Muscle of leg (tissue), 11 donors: ENCODE results near the gene GPC6. TPM values are rescaled to one million over a fixed set of nuclear protein-coding genes. Genes with fewer than 3 reads are reported as not detected.
A peak's percentile ranks its signal among the peaks of the same experiment; 100 is the strongest.

Source experiments
- DNase-seq: peaks from one replicate; pipeline ENCODE4 v3.0.0; 2013
- H3K27ac ChIP-seq: one replicate; pipeline ENCODE4 v1.5.1; 2013; ENCODE audit warnings: mild to moderate bottlenecking, low read length, control low read depth
- H3K27me3 ChIP-seq: one replicate; pipeline ENCODE4 v1.6.1; 2013; ENCODE audit warnings: low read length; ENCODE audit not compliant: control insufficient read depth, insufficient read depth
- H3K36me3 ChIP-seq: one replicate; pipeline ENCODE4 v1.6.1; 2013; ENCODE audit warnings: low read length; ENCODE audit not compliant: control insufficient read depth, insufficient read depth
- H3K4me1 ChIP-seq: one replicate; pipeline ENCODE4 v1.6.1; 2013; ENCODE audit warnings: low read length; ENCODE audit not compliant: control insufficient read depth, insufficient read depth
- H3K4me3 ChIP-seq: one replicate; pipeline ENCODE4 v1.5.1; 2013; ENCODE audit warnings: low read length, control low read depth
- H3K9me3 ChIP-seq: replicated peaks from 2 replicates; pipeline ENCODE4 v1.6.1; 2013; ENCODE audit warnings: low read depth, low read length; ENCODE audit not compliant: control insufficient read depth
- WGBS: methylation state at CpG from one replicate; pipeline ENCODE4 v1.1.5; 2013; ENCODE audit warnings: missing lambda C conversion rate; ENCODE audit not compliant: insufficient coverage; 5-methylcytosine and 5-hydroxymethylcytosine counted together
- polyA plus RNA-seq, 8 donors: library from polyadenylated mRNA; unstranded; fragments of 120-200 nt; gene quantifications; one replicate each; pipeline versions ENCODE4 v1.2.1 to v1.2.3, GENCODE V29; 2013; ENCODE audit warnings: inconsistent platforms in 1 of 8, low replicate concordance in 1 of 8; ENCODE audit not compliant: insufficient read length in 8 of 8, insufficient read depth in 1 of 8
- total RNA-seq: library from RNA; stranded (reverse); fragments of 120-200 nt; gene quantifications from one replicate; pipeline ENCODE4 v1.2.4, GENCODE V29; 2013

Gene GPC6
- total and polyA plus RNA-seq, 9 donors, result 5.6 to 20.0 (median 9.9) TPM

GRCh38 chr13:94251831-94252608, 1025.4 kb downstream of the GPC6 start:
- no peaks in the 10 kb centered on the region for H3K9me3 ChIP-seq
- WGBS, result 32% methylated on average over 2 of the region's 9 CpGs

GRCh38 chr13:94254737-94255136, 1028.1 kb downstream of the GPC6 start:
- no peak overlapping the region for H3K4me3 ChIP-seq
- peaks cover 3% of the 10 kb centered on the region for H3K4me1 ChIP-seq
- no peak for DNase-seq
- no peaks in the 10 kb centered on the region for H3K36me3 ChIP-seq
- no peaks in the 10 kb centered on the region for H3K9me3 ChIP-seq
- no peak overlapping the region for H3K27ac ChIP-seq
- H3K27me3 ChIP-seq, result no peaks in the 10 kb centered on the region

More at GRCh38 chr13:94251831-94252608, 1025.4 kb downstream of the GPC6 start:
- Histone ChIP-seq H3K4me3 (no peak overlapping the region), H3K36me3 (no peaks in the 10 kb centered on the region), H3K27ac (no peak overlapping the region), H3K4me1 (peaks cover 3% of the 10 kb centered on the region), H3K27me3 (no peaks in the 10 kb centered on the region)
- DNase-seq, result peak; percentile 82

DNA sequence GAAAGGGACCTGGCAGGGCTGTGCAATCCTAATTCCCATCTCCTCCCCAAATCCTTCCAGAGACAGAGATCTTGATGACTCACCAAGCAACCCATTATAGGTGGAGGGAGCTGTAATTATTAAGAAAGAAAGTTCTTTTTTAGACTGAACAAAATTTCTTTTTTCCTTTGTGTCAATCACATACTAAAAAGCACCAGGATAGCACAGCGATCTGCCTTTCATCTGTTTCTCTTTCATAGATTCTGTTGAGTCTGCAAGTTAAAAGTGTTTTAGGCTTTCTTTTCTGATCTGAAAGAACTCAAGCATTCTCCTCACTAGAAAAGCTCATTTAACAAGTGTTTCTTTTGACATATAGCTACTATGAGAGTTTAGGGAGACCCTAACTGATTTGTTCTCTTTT, 1030.1 kb downstream of the GPC6 start:
- no CpG with 5 or more reads among the region's 1 CpG for WGBS
- no peak for DNase-seq

DNA sequence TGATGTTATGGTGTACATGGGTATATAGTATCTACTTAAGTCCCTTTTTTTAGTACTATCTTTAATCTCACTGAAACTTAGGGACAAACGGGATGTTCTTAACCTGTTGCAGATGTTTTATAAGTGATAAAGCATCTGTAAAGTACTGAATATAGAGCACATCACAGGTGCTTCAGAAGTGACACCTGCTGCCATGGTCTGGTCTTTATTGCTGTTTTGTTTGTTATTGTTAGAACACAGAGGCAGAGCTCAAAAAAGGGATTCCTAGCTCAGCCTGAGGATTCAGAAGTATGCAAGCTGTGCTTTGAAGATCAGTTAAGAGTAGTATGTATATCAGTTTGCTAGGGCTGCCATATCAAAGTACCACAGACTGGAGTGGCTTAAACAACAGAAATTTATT, 1033.4 kb downstream of the GPC6 start:
- Histone ChIP-seq H3K36me3 (no peaks in the 10 kb centered on the region), H3K27ac (no peak overlapping the region), H3K4me3 (no peak overlapping the region), H3K27me3 (no peaks in the 10 kb centered on the region), H3K4me1 (no peaks in the 10 kb centered on the region), H3K9me3 (no peaks in the 10 kb centered on the region)
- no peak for DNase-seq
- no CpG with 5 or more reads among the region's 1 CpG for WGBS

More for the DNA sequence above, 1030.1 kb downstream of the GPC6 start:
- no peak overlapping the region for H3K27ac ChIP-seq
- no peaks in the 10 kb centered on the region for H3K27me3 ChIP-seq
- H3K4me3 ChIP-seq, result no peak overlapping the region
- peaks cover 3% of the 10 kb centered on the region for H3K4me1 ChIP-seq
- no peaks in the 10 kb centered on the region for H3K36me3 ChIP-seq
- no peaks in the 10 kb centered on the region for H3K9me3 ChIP-seq

- Histone ChIP-seq H3K36me3 (no peaks in the 10 kb centered on the region), H3K27ac (no peak overlapping the region), H3K27me3 (no peaks in the 10 kb centered on the region), H3K9me3 (no peaks in the 10 kb centered on the region), H3K4me3 (no peak overlapping the region), H3K4me1 (no peaks in the 10 kb centered on the region)
- DNase-seq, result no peak
- 67% methylated on average over 1 of the region's 3 CpGs for WGBS
These were observed 1034.6 kb downstream of the GPC6 start for GRCh38 chr13:94261163-94261562.

DNA sequence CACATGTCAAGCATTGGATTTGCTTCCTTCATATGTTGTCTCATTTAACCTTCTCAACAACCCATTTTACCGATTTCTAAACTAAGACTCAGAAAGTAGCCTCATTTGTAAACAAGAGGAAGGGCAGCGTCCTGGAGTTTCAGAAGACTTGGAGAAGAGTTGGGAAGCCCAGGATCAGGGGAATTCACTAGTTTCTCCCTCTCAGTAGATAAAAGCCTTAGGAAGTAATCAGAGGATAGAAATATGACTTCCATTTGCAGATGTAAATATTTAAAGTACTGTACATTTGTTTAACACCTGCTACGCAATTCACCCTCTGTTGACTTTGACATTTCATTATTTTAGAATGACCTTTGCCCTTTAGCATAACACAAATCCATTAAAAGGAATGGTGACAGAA, 1036.4 kb downstream of the GPC6 start:
- no peak for DNase-seq
- no peaks in the 10 kb centered on the region for H3K36me3 ChIP-seq
- no peaks in the 10 kb centered on the region for H3K9me3 ChIP-seq
- no CpG with 5 or more reads among the region's 3 CpGs for WGBS
- no peak overlapping the region for H3K27ac ChIP-seq
- H3K4me3 ChIP-seq, result no peak overlapping the region
- no peaks in the 10 kb centered on the region for H3K27me3 ChIP-seq
- H3K4me1 ChIP-seq, result no peaks in the 10 kb centered on the region

DNA sequence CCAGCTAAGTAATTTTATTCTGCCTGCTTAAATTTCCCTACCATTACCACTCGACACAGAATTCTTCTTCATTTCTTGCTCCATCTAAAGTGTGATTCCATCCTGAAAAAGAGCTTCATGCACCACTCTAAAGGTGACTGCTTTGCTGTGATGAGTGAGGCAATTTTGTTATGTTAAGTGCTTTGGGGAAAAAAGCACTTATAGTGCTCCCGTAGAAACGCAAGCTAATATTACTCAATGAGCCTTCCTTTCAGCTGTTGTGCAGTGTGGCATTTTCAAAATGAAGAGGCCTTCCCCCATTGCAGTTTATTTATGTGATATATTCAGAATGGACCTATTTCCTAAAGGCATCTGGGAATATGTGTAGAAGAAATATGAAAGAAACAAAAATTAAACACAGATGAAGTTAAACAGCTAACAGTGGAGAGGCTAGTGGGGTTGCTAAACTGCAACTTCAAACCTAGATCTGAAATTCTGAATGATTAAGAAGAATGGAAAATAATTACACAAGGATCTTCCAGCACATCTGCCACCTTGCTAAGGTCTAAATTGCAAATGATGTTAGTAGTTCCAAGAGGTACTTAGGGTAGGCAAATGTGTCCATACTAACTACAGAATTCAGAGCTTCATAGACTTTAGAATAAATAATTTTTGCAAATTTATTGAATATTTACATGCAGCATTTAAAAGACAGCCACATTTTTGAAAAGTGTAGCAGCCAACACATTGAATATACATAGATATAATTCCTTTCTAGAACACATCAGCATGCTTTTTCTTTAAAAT, 1041.2 kb downstream of the GPC6 start:
- DNase-seq, result no peak
- H3K27me3 ChIP-seq, result no peaks in the 10 kb centered on the region
- WGBS, result no CpG with 5 or more reads among the region's 3 CpGs
- H3K36me3 ChIP-seq, result no peaks in the 10 kb centered on the region
- H3K4me1 ChIP-seq, result no peaks in the 10 kb centered on the region
- no peak overlapping the region for H3K4me3 ChIP-seq
- H3K27ac ChIP-seq, result no peak overlapping the region
- H3K9me3 ChIP-seq, result no peaks in the 10 kb centered on the region

- H3K36me3 ChIP-seq, result no peaks in the 10 kb centered on the region
- H3K4me1 ChIP-seq, result no peaks in the 10 kb centered on the region
- no peak overlapping the region for H3K27ac ChIP-seq
- no peak for DNase-seq
- H3K9me3 ChIP-seq, result no peaks in the 10 kb centered on the region
- no CpG with 5 or more reads among the region's 5 CpGs for WGBS
- no peak overlapping the region for H3K4me3 ChIP-seq
- H3K27me3 ChIP-seq, result no peaks in the 10 kb centered on the region
These were observed 1042.1 kb downstream of the GPC6 start for GRCh38 chr13:94268661-94269060.

GRCh38 chr13:94269557-94269956, 1043.0 kb downstream of the GPC6 start:
- no peak for DNase-seq
- WGBS, result 65% methylated on average over 4 of the region's 6 CpGs
- H3K27me3 ChIP-seq, result no peaks in the 10 kb centered on the region
- no peaks in the 10 kb centered on the region for H3K4me1 ChIP-seq
- H3K4me3 ChIP-seq, result no peak overlapping the region
- no peak overlapping the region for H3K27ac ChIP-seq
- H3K36me3 ChIP-seq, result no peaks in the 10 kb centered on the region
- no peaks in the 10 kb centered on the region for H3K9me3 ChIP-seq

GRCh38 chr13:94270556-94270955, 1043.9 kb downstream of the GPC6 start:
- DNase-seq, result no peak
- Histone ChIP-seq H3K9me3 (no peaks in the 10 kb centered on the region), H3K27ac (no peak overlapping the region), H3K4me1 (no peaks in the 10 kb centered on the region), H3K27me3 (no peaks in the 10 kb centered on the region), H3K36me3 (no peaks in the 10 kb centered on the region), H3K4me3 (no peak overlapping the region)
- no CpG with 5 or more reads among the region's 2 CpGs for WGBS
